Liver (tissue), 9 donors: ENCODE data around the gene ETFRF1. TPM values are rescaled to one million over a fixed set of nuclear protein-coding genes. Genes with fewer than 3 reads are reported as not detected.

ENCODE experiments used
- DNase-seq: peaks from one replicate; pipeline ENCODE4 v3.0.0-alpha.2; 2017; ENCODE audit warnings: low spot score
- H3K27ac ChIP-seq, 2 donors: one replicate each; pipeline ENCODE4 v1.7.0; 2013; ENCODE audit warnings: inconsistent platforms in 2 of 2, low read length in 2 of 2, control low read depth in 1 of 2, low read depth in 1 of 2, mild to moderate bottlenecking in 1 of 2
- H3K27me3 ChIP-seq, 4 donors: one replicate each; pipeline versions ENCODE4 v1.6.1 to v1.7.0; 2013; ENCODE audit warnings: low read length in 3 of 4, inconsistent platforms in 1 of 4, mild to moderate bottlenecking in 1 of 4, moderate library complexity in 1 of 4; ENCODE audit not compliant: control insufficient read depth in 4 of 4, insufficient read depth in 4 of 4
- H3K36me3 ChIP-seq, 4 donors: one replicate each; pipeline versions ENCODE4 v1.6.1 to v1.7.0; 2013; ENCODE audit warnings: low read length in 3 of 4, mild to moderate bottlenecking in 3 of 4, low read depth in 1 of 4, moderate library complexity in 1 of 4; ENCODE audit not compliant: control insufficient read depth in 4 of 4, insufficient read depth in 3 of 4
- H3K4me1 ChIP-seq, 4 donors: one replicate each; pipeline versions ENCODE4 v1.6.1 to v1.7.0; 2013; ENCODE audit warnings: low read length in 3 of 4, mild to moderate bottlenecking in 3 of 4, moderate library complexity in 1 of 4; ENCODE audit not compliant: control insufficient read depth in 4 of 4, insufficient read depth in 4 of 4
- H3K4me3 ChIP-seq, 3 donors: one replicate each; pipeline versions ENCODE4 v1.6.1 to v1.7.0; 2013; ENCODE audit warnings: low read length in 3 of 3, control low read depth in 1 of 3, low read depth in 1 of 3, mild to moderate bottlenecking in 1 of 3
- H3K9ac ChIP-seq, 2 donors: one replicate each; pipeline ENCODE4 v1.7.0; 2013; ENCODE audit warnings: low read length in 2 of 2, mild to moderate bottlenecking in 2 of 2, moderate library complexity in 2 of 2, control low read depth in 1 of 2, low read depth in 1 of 2
- H3K9me3 ChIP-seq, 4 donors: one replicate each; pipeline versions ENCODE4 v1.6.1 to v1.7.0; 2013; ENCODE audit warnings: low read length in 3 of 4; ENCODE audit not compliant: control insufficient read depth in 4 of 4
- EGR1 ChIP-seq, 2 donors: IDR thresholded peaks; 2 replicates each; pipeline ENCODE4 v1.6.1; 2016 to 2018; ENCODE audit warnings: antibody characterized with exemption in 2 of 2, low read depth in 2 of 2
- FOXA1 ChIP-seq: IDR thresholded peaks from 2 replicates; pipeline ENCODE4 v1.6.1; 2016; ENCODE audit warnings: antibody characterized with exemption
- FOXA2 ChIP-seq: IDR thresholded peaks from 2 replicates; pipeline ENCODE4 v1.6.1; 2016; ENCODE audit warnings: antibody characterized with exemption
- GABPA ChIP-seq, 2 donors: IDR thresholded peaks in 1 of 2; conservative IDR thresholded peaks in 1 of 2; 2 replicates each; pipeline ENCODE4 v1.6.1; 2016; ENCODE audit warnings: antibody characterized with exemption in 2 of 2, mild to moderate bottlenecking in 1 of 2, moderate library complexity in 1 of 2
- HNF4G ChIP-seq: IDR thresholded peaks from 2 replicates; pipeline ENCODE4 v1.6.1; 2016; ENCODE audit warnings: antibody characterized with exemption
- NR2F2 ChIP-seq: IDR thresholded peaks from 2 replicates; pipeline ENCODE4 v1.6.1; 2016; ENCODE audit warnings: antibody characterized with exemption
- RAD21 ChIP-seq, 2 donors: IDR thresholded peaks; 2 replicates each; pipeline ENCODE4 v1.6.1; 2016; ENCODE audit warnings: antibody characterized with exemption in 2 of 2, mild to moderate bottlenecking in 2 of 2
- RXRA ChIP-seq, 2 donors: IDR thresholded peaks; 2 replicates each; pipeline ENCODE4 v1.6.1; 2017 to 2018; ENCODE audit warnings: antibody characterized with exemption in 2 of 2, mild to moderate bottlenecking in 1 of 2
- SP1 ChIP-seq: IDR thresholded peaks from 2 replicates; pipeline ENCODE4 v1.6.1; 2018; ENCODE audit warnings: antibody characterized with exemption, mild to moderate bottlenecking
- WGBS: extraction: QIAGEN DNeasy Blood & Tissue Kit; methylation state at CpG from one replicate; pipeline ENCODE4 v1.1.7; 2013; 5-methylcytosine and 5-hydroxymethylcytosine counted together
- polyA plus RNA-seq, 2 donors: library from polyadenylated mRNA; stranded (reverse) in 1 of 2; unstranded in 1 of 2; fragments of 200-250 nt in 1 of 2; fragments of >200 nt in 1 of 2; fragmentation: Nextera tagmentation in 1 of 2; extraction: Ambion mirVana in 1 of 2; gene quantifications; one replicate each; pipeline versions ENCODE4 v1.2.1 to v1.2.3, GENCODE V29; 2013 to 2015
- total RNA-seq, 2 donors: library from RNA; depleted of rRNA; stranded (reverse); fragments of >200 nt; gene quantifications; one replicate each; pipeline ENCODE4 v1.2.3, GENCODE V29; 2014
- TF ChIP-seq, protein P1 (sequence below): fragments of 150-350 bp; IDR thresholded peaks from 2 replicates; pipeline ENCODE4 v1.5.1; 2017; ENCODE audit warnings: improper control_type of control experiment, low read depth, low read length; ENCODE audit not compliant: missing input control
- TF ChIP-seq, protein P2 (sequence below): IDR thresholded peaks from 2 replicates; pipeline ENCODE4 v1.6.1; 2016; ENCODE audit warnings: antibody characterized with exemption, mild to moderate bottlenecking
- TF ChIP-seq, protein P3 (sequence below): IDR thresholded peaks from 2 replicates; pipeline ENCODE4 v1.6.1; 2016; ENCODE audit warnings: antibody characterized with exemption
- donor health status: healthy.
- donor health status: healthy.
- donor health status: healthy.
- donor health status: healthy.
- donor health status: healthy.

Gene ETFRF1
- total and polyA plus RNA-seq, 4 donors, result 22.8 to 141 (median 45.6) TPM

DNA sequence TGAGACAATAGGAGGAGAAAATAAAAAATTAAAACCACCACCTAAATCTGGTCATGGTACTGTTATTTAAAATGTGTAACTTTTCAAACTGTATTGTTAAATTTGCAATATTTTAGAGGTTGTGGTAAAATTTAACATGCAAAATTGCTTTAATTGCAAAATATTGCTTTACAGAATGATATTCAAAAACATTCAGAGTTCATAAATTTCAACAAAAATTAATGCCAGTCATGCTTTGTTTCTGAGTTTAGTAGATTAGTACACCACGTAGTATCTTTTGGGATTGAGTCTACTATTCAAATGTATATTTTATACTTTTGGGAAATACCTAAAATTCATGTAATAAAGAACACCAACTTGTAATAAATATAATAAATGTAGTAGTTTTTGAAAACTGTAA, 18.3 kb downstream of the ETFRF1 start:
- DNase-seq, result no peak
- no peak overlapping the region for H3K9ac ChIP-seq
- TF ChIP-seq FOXA1, result no peak
- peaks cover 0 to 16% (median 4%) of the 10 kb centered on the region in 4 donors for H3K4me1 ChIP-seq
- H3K9me3 ChIP-seq, result no peaks in the 10 kb centered on the region
- no peak overlapping the region for H3K4me3 ChIP-seq
- H3K27ac ChIP-seq, result no peak overlapping the region
- peaks cover 0 to 5% (median 1%) of the 10 kb centered on the region in 4 donors for H3K36me3 ChIP-seq
- 97% methylated on average over 1 of the region's 1 CpG for WGBS
- no peaks in the 10 kb centered on the region for H3K27me3 ChIP-seq

DNA sequence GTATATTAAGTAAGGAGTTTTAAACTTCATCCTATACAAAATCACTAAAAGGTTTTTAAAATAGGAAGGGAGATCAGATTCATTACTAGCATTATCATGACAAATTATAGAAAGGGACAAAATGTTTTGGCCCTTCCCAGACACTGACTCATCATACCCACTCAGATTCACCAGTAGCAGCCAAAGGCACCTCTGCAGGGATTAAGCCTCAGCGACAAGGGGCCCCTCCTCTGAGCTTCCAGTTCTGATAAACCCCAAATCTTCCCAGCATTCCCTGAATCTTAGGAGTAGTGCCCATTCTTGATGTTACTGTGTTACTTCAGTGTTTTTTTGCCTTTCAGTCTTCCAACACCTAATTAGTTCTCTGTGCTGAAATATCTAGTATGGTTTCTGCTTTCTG, 41.2 kb downstream of the ETFRF1 start:
- H3K27me3 ChIP-seq, result no peaks in the 10 kb centered on the region
- TF ChIP-seq SP1, result no peak
- TF ChIP-seq RXRA (IDR thresholded peaks at IDR 0.05), result no peak
- no peak for TF ChIP-seq HNF4G
- peaks cover 0 to 4% (median 2%) of the 10 kb centered on the region in 4 donors for H3K36me3 ChIP-seq
- WGBS, result 81% methylated on average over 1 of the region's 1 CpG
- DNase-seq, result no peak
- no peak overlapping the region for H3K9ac ChIP-seq
- H3K4me1 ChIP-seq, result no peaks in the 10 kb centered on the region
- no peaks in the 10 kb centered on the region for H3K9me3 ChIP-seq
- no peak overlapping the region for H3K27ac ChIP-seq
- no peak overlapping the region for H3K4me3 ChIP-seq

DNA sequence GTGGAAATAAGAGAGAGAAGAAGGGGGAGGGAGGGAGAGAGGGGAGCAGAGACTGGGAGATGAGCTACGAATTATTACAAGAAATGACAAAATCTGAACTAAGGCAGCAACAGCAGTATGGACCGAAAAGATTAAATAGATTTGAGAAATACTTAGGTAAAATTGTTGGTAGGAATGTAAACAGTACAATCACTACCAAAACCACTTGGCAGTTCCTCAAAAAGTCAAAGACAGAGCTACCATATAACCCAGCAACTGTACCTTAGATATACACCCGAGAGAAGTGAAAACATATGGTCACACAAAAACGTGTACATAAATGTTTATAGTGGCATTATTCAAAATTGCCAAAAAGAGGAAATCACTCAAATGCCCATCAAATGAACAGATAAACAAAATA, 41.6 kb downstream of the ETFRF1 start:
- no peak overlapping the region for H3K27ac ChIP-seq
- no peaks in the 10 kb centered on the region for H3K4me1 ChIP-seq
- peaks cover 0 to 4% (median 2%) of the 10 kb centered on the region in 4 donors for H3K36me3 ChIP-seq
- H3K9me3 ChIP-seq, result no peaks in the 10 kb centered on the region
- H3K27me3 ChIP-seq, result no peaks in the 10 kb centered on the region
- TF ChIP-seq, protein P1, sequence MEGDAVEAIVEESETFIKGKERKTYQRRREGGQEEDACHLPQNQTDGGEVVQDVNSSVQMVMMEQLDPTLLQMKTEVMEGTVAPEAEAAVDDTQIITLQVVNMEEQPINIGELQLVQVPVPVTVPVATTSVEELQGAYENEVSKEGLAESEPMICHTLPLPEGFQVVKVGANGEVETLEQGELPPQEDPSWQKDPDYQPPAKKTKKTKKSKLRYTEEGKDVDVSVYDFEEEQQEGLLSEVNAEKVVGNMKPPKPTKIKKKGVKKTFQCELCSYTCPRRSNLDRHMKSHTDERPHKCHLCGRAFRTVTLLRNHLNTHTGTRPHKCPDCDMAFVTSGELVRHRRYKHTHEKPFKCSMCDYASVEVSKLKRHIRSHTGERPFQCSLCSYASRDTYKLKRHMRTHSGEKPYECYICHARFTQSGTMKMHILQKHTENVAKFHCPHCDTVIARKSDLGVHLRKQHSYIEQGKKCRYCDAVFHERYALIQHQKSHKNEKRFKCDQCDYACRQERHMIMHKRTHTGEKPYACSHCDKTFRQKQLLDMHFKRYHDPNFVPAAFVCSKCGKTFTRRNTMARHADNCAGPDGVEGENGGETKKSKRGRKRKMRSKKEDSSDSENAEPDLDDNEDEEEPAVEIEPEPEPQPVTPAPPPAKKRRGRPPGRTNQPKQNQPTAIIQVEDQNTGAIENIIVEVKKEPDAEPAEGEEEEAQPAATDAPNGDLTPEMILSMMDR, result no peak
- TF ChIP-seq FOXA1, result no peak
- no peak for TF ChIP-seq FOXA2
- no peak for TF ChIP-seq NR2F2
- TF ChIP-seq, protein P2, sequence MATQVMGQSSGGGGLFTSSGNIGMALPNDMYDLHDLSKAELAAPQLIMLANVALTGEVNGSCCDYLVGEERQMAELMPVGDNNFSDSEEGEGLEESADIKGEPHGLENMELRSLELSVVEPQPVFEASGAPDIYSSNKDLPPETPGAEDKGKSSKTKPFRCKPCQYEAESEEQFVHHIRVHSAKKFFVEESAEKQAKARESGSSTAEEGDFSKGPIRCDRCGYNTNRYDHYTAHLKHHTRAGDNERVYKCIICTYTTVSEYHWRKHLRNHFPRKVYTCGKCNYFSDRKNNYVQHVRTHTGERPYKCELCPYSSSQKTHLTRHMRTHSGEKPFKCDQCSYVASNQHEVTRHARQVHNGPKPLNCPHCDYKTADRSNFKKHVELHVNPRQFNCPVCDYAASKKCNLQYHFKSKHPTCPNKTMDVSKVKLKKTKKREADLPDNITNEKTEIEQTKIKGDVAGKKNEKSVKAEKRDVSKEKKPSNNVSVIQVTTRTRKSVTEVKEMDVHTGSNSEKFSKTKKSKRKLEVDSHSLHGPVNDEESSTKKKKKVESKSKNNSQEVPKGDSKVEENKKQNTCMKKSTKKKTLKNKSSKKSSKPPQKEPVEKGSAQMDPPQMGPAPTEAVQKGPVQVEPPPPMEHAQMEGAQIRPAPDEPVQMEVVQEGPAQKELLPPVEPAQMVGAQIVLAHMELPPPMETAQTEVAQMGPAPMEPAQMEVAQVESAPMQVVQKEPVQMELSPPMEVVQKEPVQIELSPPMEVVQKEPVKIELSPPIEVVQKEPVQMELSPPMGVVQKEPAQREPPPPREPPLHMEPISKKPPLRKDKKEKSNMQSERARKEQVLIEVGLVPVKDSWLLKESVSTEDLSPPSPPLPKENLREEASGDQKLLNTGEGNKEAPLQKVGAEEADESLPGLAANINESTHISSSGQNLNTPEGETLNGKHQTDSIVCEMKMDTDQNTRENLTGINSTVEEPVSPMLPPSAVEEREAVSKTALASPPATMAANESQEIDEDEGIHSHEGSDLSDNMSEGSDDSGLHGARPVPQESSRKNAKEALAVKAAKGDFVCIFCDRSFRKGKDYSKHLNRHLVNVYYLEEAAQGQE, result no peak
- TF ChIP-seq GABPA (IDR thresholded peaks at IDR 0.05 in 1 of 2, conservative IDR thresholded peaks at IDR 0.05 in 1 of 2), result no peak
- TF ChIP-seq, protein P3, sequence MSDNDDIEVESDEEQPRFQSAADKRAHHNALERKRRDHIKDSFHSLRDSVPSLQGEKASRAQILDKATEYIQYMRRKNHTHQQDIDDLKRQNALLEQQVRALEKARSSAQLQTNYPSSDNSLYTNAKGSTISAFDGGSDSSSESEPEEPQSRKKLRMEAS, result no peak
- TF ChIP-seq RAD21 (IDR thresholded peaks at IDR 0.05), result no peak
- no peak for TF ChIP-seq EGR1 (IDR thresholded peaks at IDR 0.05; ENCODE audit: low read depth in 2 of 2)
- no peak overlapping the region for H3K9ac ChIP-seq
- DNase-seq, result no peak
- no peak overlapping the region for H3K4me3 ChIP-seq
- WGBS, result 87% methylated on average over 4 of the region's 4 CpGs
